GM18505 (cell line): ENCODE results near the gene HOMER3.
"Not testable (repeated sequence)": the region's sequence is repeated elsewhere in the genome, so short reads cannot be mapped to it uniquely, and the experiment has no call there.

Experiments used
- ATAC-seq: cut with Tn5 transposase; IDR thresholded peaks from one replicate; pipeline ENCODE4 v1.9.1; 2021; ENCODE audit not compliant: unreplicated experiment
- POLR2A ChIP-seq: IDR thresholded peaks from 4 replicates; pipeline ENCODE4 v1.6.1; 2011; ENCODE audit warnings: borderline replicate concordance; ENCODE audit not compliant: insufficient read depth, insufficient read length; ENCODE audit errors: extremely low read depth

The HOMER3 gene

GRCh38 chr19:18969931-18970659 lies 29.1 kb upstream of the HOMER3 start:
- ATAC-seq = no peak
- no peak for TF ChIP-seq POLR2A

- no peak for ATAC-seq
- no peak for TF ChIP-seq POLR2A
Measured at GRCh38 chr19:18967358-18968146, 26.5 kb upstream of the HOMER3 start.

GRCh38 chr19:18966307-18966706 lies 25.3 kb upstream of the HOMER3 start:
- no peak for ATAC-seq

GRCh38 chr19:18964121-18964520 lies 23.1 kb upstream of the HOMER3 start:
- ATAC-seq = no peak
- TF ChIP-seq POLR2A = no peak

More at GRCh38 chr19:18966307-18966706, 25.3 kb upstream of the HOMER3 start:
- no peak for TF ChIP-seq POLR2A

GRCh38 chr19:18961767-18962620 lies 21.0 kb upstream of the HOMER3 start:
- no peak for TF ChIP-seq POLR2A
- ATAC-seq = no peak

GRCh38 chr19:18960370-18960769 lies 19.4 kb upstream of the HOMER3 start:
- ATAC-seq = no peak
- TF ChIP-seq POLR2A = no peak

GRCh38 chr19:18955042-18955441 lies 14.0 kb upstream of the HOMER3 start:
- no peak for TF ChIP-seq POLR2A
- ATAC-seq = no peak

- TF ChIP-seq POLR2A = no peak
- no peak for ATAC-seq
Measured at GRCh38 chr19:18954094-18954493, 13.1 kb upstream of the HOMER3 start.

GRCh38 chr19:18952364-18953003 lies 11.5 kb upstream of the HOMER3 start:
- ATAC-seq = not testable (repeated sequence)

- no peak for TF ChIP-seq POLR2A
- ATAC-seq = no peak
Measured at GRCh38 chr19:18951721-18952281, 10.8 kb upstream of the HOMER3 start.

GRCh38 chr19:18949858-18950257 lies 8.8 kb upstream of the HOMER3 start:
- no peak for TF ChIP-seq POLR2A
- ATAC-seq = no peak

- no peak for TF ChIP-seq POLR2A
- no peak for ATAC-seq
Measured at GRCh38 chr19:18948976-18949356, 7.9 kb upstream of the HOMER3 start.
